GM23338 (cell line): ENCODE measurements around the gene AATF.

ENCODE experiments used
- CREB1 ChIP-seq: fragments of 250-450 bp; sonication (Bioruptor Pico); IDR thresholded peaks from 2 replicates; pipeline ENCODE4 v1.5.0; 2020; ENCODE audit warnings: low read depth, mild to moderate bottlenecking, moderate library complexity
- CTCF ChIP-seq, 2 experiments: fragments of 200-600 bp in 1 of 2; sonication (generic) in 1 of 2; conservative IDR thresholded peaks; 2 replicates each; pipeline versions ENCODE4 v1.5.1 to v1.6.1; 2016 to 2017; ENCODE audit warnings: antibody characterized with exemption in 2 of 2, low read depth in 2 of 2, mild to moderate bottlenecking in 2 of 2, moderate library complexity in 1 of 2
- ETS1 ChIP-seq: IDR thresholded peaks from 2 replicates; pipeline ENCODE4 v1.6.1; 2016; ENCODE audit warnings: antibody characterized with exemption
- EZH2 ChIP-seq: fragments of 200-600 bp; sonication (generic); IDR thresholded peaks from one replicate; pipeline ENCODE4 v1.8.0; 2017; ENCODE audit warnings: antibody characterized with exemption, mild to moderate bottlenecking, low read depth; ENCODE audit not compliant: unreplicated experiment
- EZH2phosphoT487 ChIP-seq: fragments of 200-600 bp; sonication (generic); IDR thresholded peaks from one replicate; pipeline ENCODE4 v1.8.1; 2018; ENCODE audit warnings: antibody characterized with exemption; ENCODE audit not compliant: unreplicated experiment
- JUNB ChIP-seq: IDR thresholded peaks from one replicate; pipeline ENCODE4 v1.6.1; 2016; ENCODE audit warnings: antibody characterized with exemption; ENCODE audit not compliant: unreplicated experiment
- NANOG ChIP-seq: IDR thresholded peaks from 2 replicates; pipeline ENCODE4 v1.6.1; 2016; ENCODE audit warnings: antibody characterized with exemption, borderline replicate concordance
- POLR2AphosphoS5 ChIP-seq: IDR thresholded peaks from 2 replicates; pipeline ENCODE4 v1.6.1; 2016; ENCODE audit warnings: antibody characterized with exemption, low read depth
- REST ChIP-seq: IDR thresholded peaks from one replicate; pipeline ENCODE4 v1.6.1; 2018; ENCODE audit warnings: antibody characterized with exemption; ENCODE audit not compliant: unreplicated experiment
- STAT1 ChIP-seq: IDR thresholded peaks from one replicate; pipeline ENCODE4 v1.6.1; 2016; ENCODE audit warnings: antibody characterized with exemption; ENCODE audit not compliant: unreplicated experiment
- ZNF114 ChIP-seq: fragments of 250-450 bp; sonication (Bioruptor Pico); IDR thresholded peaks from 2 replicates; pipeline ENCODE4 v1.5.0; 2020; ENCODE audit warnings: mild to moderate bottlenecking, moderate library complexity
- ZNF331 ChIP-seq: fragments of 250-450 bp; sonication (Bioruptor Pico); IDR thresholded peaks from 2 replicates; pipeline ENCODE4 v1.5.0; 2020; ENCODE audit warnings: low read depth, mild to moderate bottlenecking, moderate library complexity
- ZNF462 ChIP-seq: fragments of 250-450 bp; sonication (Bioruptor Pico); IDR thresholded peaks from 2 replicates; pipeline ENCODE4 v1.5.0; 2020; ENCODE audit warnings: mild to moderate bottlenecking, moderate library complexity

GRCh38 chr17:36949461-36949927 is 740 bp downstream of the AATF start:
- no peak for TF ChIP-seq CTCF (conservative IDR thresholded peaks at IDR 0.05; ENCODE audit: low read depth in 2 of 2)
- TF ChIP-seq ZNF114 (CRISPR knock-in tag): no peak
- TF ChIP-seq EZH2: no peak
- TF ChIP-seq EZH2phosphoT487: no peak
- TF ChIP-seq CREB1 (CRISPR knock-in tag): no peak
- no peak for TF ChIP-seq POLR2AphosphoS5
- TF ChIP-seq REST: no peak
- TF ChIP-seq STAT1: no peak
- no peak for TF ChIP-seq NANOG
- no peak for TF ChIP-seq JUNB
- no peak for TF ChIP-seq ZNF462
- TF ChIP-seq ETS1: no peak
- TF ChIP-seq ZNF331 (CRISPR knock-in tag): no peak
